GM12872 (cell line): ENCODE measurements around the gene RIOK3.

Source experiments
- TF ChIP-seq, protein P1 (sequence below): IDR thresholded peaks from 3 replicates; pipeline ENCODE4 v1.5.1; 2011; ENCODE audit warnings: low read depth, mild to moderate bottlenecking, low read length, moderate library complexity; ENCODE audit not compliant: insufficient read depth

Gene RIOK3

DNA sequence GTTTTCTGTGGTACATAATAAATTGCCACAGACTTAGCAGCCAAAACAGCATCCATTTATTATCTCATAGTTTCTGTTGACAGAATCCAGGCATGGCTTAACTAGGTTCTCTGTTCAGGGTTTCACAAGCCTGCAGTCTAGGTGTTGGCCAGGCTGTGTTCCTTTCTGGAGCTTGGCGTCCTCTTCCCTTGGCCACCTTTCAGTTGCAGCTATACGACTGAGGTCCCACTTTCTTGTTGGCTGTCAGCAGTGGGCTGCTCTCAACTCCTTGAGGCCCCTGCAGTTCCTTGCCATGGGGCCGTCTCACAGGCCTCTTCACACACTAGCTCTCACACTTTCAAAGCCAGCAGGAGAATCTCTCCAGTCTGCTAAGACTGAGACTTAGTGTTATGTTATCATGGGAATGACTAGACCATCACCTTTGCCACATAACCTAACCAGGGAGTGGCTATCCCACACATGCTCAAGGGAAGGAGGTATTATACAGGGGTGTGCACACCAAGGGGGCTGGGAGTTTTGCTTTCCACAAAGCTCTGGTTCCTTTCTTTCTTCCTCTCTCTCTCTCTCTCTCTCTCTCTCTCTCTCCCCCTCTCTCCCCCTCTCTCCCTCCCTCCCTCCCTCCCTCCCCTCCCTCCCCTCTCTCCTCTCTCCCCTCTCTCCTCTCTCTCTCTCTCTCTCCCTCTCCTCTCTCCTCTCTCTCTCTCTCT lies 15.8 kb downstream of the RIOK3 start:
- TF ChIP-seq, protein P1, sequence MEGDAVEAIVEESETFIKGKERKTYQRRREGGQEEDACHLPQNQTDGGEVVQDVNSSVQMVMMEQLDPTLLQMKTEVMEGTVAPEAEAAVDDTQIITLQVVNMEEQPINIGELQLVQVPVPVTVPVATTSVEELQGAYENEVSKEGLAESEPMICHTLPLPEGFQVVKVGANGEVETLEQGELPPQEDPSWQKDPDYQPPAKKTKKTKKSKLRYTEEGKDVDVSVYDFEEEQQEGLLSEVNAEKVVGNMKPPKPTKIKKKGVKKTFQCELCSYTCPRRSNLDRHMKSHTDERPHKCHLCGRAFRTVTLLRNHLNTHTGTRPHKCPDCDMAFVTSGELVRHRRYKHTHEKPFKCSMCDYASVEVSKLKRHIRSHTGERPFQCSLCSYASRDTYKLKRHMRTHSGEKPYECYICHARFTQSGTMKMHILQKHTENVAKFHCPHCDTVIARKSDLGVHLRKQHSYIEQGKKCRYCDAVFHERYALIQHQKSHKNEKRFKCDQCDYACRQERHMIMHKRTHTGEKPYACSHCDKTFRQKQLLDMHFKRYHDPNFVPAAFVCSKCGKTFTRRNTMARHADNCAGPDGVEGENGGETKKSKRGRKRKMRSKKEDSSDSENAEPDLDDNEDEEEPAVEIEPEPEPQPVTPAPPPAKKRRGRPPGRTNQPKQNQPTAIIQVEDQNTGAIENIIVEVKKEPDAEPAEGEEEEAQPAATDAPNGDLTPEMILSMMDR = no peak

DNA sequence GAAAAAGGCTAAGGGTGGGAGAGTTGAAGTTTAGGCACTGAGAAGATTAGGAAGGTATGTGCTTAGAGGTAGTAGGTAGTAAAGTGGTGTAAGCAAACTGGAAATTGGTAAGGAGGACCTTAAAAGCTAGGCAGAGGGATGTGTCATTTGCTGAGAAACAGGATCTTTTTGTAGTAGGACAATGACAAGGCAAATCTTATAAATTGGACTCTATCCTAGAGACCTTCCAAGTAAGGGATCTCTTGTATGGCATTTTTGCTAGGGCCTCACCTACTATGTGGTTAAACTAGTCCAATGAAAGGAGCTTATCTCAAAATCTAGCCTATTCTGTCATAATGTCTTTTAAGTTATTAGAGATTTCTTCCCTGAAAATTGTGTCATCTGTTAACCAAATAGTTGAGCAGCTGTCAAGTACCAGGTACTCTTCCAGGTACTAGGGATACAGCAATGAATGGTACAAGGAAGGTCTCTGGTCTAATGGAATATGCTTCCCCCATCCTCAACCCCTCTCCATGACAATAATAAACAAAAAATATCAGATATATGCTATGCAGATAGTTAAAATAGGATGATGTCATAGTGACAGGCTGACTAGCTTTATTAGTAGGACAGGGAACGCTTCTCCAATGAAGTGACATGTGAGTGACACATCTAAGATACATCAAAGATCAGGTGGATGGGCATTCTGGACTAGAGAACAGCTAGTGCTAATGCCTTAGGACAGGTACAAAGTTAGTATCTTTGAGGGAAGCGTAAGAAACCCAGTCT lies 17.7 kb downstream of the RIOK3 start:
- TF ChIP-seq, protein P1 = no peak

DNA sequence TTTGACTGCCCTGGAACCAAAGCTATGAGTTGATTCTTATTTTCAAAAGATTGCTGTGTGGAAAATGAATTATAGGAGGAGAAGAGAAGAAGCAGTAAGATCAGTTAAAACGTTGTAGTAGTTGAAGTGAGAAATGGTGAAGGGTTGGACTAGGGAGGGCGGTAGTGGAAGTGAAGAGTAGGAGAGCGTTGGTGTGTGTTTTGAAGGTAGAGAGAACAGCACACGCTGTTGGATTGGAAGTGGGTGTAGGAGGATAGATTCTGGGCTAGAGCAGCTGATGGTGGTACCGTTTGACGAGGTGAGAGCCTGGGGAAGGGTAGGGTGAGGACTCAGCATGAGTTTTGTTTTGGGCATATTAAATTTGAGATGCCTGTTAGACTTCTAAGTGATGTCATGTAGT lies 18.4 kb downstream of the RIOK3 start:
- TF ChIP-seq, protein P1 = no peak

GRCh38 chr18:23479829-23480505 lies 26.9 kb downstream of the RIOK3 start:
- TF ChIP-seq, protein P1 = no peak

GRCh38 chr18:23484561-23485182 lies 31.6 kb downstream of the RIOK3 start:
- TF ChIP-seq, protein P1 = no peak

DNA sequence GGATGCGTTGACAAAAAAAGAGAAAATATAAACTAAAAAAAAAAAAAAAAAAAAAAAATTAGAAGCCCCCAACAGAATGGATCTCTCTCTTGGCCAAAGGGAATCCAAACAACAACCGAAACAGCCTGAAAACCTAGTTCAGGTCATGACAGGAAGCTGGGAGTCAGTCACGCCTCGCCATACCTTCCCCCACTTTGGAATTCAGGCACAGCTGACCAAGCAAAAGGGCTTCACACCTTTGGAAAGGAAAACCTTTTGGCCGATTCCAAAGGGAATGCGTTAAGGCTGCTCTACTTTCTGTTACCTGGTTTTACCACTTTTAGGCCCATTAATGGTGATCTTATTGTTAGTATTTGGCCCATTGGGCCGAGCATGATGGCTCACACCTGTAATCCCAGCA lies 32.3 kb downstream of the RIOK3 start:
- TF ChIP-seq, protein P1 = no peak

GRCh38 chr18:23487738-23488570 lies 34.9 kb downstream of the RIOK3 start:
- TF ChIP-seq, protein P1 = no peak
